Measurements from ENCODE around the gene F2RL1.

DNA sequence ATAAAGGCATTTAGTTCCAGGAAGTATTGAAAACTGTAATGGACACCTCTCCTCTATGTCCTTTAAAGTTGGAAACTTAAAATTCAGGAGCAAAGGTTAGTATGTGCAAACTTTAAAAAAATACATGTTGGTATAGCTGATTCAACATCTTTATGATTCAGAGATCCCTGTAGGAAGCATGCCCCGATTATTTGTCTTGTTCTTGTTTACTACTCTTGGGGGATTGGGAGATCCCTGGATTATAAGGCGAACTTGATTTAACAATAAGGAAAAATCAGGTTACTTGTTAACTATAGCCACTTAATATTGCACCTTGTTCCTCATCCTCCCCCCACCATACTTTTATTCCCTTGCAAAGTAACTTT is 1.7 kb downstream of the F2RL1 start:
- TF ChIP-seq, protein P1, sequence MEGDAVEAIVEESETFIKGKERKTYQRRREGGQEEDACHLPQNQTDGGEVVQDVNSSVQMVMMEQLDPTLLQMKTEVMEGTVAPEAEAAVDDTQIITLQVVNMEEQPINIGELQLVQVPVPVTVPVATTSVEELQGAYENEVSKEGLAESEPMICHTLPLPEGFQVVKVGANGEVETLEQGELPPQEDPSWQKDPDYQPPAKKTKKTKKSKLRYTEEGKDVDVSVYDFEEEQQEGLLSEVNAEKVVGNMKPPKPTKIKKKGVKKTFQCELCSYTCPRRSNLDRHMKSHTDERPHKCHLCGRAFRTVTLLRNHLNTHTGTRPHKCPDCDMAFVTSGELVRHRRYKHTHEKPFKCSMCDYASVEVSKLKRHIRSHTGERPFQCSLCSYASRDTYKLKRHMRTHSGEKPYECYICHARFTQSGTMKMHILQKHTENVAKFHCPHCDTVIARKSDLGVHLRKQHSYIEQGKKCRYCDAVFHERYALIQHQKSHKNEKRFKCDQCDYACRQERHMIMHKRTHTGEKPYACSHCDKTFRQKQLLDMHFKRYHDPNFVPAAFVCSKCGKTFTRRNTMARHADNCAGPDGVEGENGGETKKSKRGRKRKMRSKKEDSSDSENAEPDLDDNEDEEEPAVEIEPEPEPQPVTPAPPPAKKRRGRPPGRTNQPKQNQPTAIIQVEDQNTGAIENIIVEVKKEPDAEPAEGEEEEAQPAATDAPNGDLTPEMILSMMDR (IDR thresholded peaks at IDR 0.05) = no peak
- no peak for TF ChIP-seq ZFX (IDR thresholded peaks at IDR 0.05; ENCODE audit: borderline replicate concordance)
